NOMO-1 (cell line): ENCODE measurements around the gene CPXM1.
A peak's percentile ranks its signal among the peaks of the same experiment; 100 is the strongest.
"Not testable (repeated sequence)": the region's sequence is repeated elsewhere in the genome, so short reads cannot be mapped to it uniquely, and the experiment has no call there.

Experiments used
- DNase-seq, 2 experiments: peaks; one replicate each; lab custom pipeline; 2025; ENCODE audit not compliant: unreplicated experiment in 2 of 2; lab: John Stamatoyannopoulos, UW

CPXM1 gene

DNA sequence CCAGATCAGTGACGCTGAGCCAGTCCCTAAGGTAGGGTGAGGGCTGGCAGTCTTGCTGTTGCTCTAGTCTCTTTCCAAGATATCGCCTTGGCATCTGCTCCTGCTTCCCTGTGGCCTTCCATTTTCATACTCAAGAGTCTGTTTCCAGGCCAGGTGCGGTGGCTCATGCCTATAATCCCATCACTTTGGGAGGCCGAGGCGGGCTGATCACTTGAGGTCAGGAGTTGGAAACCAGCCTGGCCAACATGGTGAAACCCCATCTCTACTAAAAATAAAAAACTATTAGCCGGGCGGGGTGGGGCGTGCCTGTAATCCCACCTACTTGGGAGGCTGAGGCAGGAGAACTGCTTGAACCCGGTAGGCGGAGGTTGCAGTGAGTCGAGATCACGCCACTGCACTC is 30.3 kb downstream of the CPXM1 start:
- DNase-seq = not testable (repeated sequence)

DNA sequence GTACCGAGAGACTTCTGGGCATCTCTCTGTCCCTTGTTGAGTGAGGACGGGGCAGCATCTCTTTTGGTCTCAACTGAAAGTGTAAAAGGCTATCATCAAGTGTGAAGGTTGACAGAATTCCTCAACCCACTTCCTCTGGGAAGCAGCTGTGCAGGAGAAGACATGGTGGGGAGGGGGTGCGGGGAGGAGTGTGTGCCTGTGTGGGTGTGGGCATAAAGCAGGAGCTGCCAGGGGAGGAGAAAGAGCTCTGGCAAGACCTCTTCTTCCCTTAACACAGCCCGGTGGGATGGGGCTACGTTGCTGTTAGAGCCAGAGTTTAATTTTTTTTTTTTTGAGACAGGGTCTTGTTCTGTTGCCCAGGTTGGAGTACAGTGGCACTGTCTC is 31.8 kb downstream of the CPXM1 start:
- no peak for DNase-seq

DNA sequence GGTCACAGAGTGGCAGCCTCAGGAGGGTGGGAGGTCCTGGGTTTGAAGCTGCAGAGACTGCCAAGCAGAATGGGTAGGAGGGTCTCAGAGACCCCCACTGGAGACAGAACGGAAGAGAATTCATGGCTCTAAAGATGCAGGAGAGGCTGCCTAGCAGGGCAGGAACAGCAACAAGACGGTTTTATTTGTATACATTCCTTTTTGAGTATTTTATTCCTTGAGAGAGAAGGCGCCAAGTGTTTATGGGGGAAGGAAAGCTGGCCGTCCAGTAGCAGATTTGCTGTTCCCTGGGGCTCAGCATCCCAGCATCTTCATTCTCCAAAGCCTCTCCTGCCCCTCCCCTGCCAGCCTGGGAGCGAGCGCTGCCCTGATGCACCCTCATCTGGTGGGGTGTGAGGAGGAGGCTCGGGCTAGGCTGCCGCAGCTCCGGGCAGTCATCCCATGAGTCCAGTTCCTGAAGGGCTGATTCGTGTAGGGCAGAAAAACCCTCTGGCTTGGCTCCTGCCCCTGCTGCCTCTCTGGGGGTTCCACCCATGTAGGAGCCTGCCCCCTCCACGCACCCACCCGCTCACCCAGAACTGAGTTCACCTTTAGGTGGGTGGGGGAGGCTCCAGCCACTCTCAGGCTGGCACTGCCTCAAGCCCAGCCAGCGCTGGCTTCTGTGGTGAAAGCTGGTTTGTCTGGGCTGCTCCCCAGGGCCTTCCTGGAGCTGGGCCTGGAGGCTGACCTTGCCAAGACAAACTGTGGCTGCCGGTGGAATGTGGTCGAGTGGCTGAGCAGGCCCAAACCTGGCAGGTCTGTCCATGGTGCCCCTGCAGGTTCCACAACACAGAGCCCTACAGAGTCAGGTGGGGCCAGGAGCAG is 32.4 kb downstream of the CPXM1 start:
- DNase-seq = no peak

DNA sequence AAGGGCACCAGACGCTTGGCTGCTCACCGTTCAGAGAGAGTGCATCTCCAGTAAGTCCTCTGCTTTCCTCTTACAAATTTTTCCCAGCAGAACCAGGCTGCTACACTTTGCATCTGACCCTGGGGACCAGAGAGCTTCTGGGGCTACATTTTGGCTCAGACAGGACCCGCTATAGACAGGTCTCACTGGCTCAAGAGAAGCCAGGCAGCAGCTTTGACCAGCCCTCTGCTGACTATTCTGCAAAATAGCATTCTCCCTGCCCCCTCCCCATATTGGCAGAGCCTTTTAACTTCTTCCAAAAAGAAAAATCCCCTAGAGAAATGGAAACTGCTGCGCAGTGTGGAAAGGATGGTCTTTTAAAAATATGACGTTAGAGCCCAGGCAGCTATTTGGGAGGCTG is 37.2 kb downstream of the CPXM1 start:
- DNase-seq = no peak

- no peak for DNase-seq
Measured at GRCh38 chr20:2762578-2763131, 37.8 kb downstream of the CPXM1 start.

- no peak for DNase-seq
Measured at GRCh38 chr20:2761885-2762284, 38.5 kb downstream of the CPXM1 start.

- DNase-seq = no peak
Measured at GRCh38 chr20:2760952-2761305, 39.5 kb downstream of the CPXM1 start.

GRCh38 chr20:2760297-2760951 is 40.0 kb downstream of the CPXM1 start:
- DNase-seq = no peak

DNA sequence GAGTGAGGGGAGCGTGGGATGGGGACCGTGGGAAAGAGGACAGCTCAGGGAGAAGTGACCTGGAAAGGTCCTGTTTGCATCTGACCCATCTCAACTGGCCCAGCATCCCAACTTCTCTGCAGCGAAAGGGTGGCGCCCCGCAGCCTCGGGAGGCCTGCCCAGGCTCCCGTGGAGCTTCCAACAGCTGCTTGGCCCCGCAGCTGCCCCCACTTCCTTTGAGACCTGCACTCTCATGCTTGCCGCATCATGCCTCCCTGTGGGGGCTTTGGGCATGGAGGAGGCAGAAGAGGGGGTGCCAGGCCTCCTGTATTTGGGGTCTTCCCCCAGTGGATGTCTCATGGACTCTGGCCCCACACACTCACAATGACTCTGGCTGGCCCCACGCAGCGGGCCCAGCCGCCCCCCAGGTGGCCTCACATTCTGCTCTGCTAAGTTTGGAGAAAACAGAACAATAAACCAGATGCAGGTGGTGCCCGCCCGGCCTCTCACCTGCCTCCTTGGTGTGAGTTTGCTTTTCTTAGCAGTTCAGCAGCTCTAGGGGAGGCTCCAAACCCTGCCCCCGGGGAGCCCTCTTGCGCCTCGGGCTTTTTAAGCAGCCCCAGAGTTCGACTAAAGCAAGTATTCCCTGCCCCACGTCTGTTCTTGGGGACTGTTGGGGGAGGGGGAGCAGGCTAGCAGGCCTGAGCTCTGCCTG is 40.7 kb downstream of the CPXM1 start:
- no peak for DNase-seq

- no peak for DNase-seq
Measured at GRCh38 chr20:2759143-2759542, 41.3 kb downstream of the CPXM1 start.

DNA sequence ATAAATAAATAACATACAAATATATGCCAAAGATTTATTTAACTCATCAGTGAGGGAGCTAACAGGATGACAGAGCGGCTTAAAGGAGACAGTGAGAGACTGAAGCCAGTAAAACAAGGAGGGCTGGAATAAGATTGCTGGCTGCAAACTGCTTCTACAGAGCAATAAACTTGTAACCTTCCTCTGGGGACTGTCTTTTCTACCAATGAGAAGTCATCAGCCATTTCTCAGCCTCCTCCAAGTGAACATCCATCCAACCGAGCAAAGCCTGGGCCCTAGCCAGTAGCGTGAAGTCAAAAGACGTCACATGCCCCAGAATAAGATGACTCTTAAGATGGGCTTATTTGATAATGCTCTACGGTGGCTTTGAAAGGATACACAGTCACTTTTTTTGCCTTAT is 42.5 kb downstream of the CPXM1 start:
- no peak for DNase-seq

DNA sequence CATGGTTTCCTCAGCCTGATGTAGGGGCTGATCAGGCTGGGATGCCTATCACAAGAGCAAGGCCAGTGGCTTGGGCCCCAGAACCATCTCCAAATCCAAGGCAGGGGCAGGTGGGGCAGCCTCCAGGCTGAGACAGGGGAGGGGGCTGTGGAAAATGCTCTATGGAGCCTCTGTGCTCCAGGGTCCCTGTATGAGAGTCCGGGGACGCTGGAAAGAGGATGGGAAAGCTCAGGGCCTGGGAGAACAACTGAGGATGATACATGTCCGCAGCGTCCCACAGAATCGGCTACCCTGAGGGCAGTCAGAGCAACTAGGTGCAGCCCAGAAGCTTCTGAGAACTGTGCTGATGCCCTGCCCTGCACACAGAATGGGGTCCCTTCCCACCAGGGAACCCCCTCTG is 43.4 kb downstream of the CPXM1 start:
- no peak for DNase-seq

DNA sequence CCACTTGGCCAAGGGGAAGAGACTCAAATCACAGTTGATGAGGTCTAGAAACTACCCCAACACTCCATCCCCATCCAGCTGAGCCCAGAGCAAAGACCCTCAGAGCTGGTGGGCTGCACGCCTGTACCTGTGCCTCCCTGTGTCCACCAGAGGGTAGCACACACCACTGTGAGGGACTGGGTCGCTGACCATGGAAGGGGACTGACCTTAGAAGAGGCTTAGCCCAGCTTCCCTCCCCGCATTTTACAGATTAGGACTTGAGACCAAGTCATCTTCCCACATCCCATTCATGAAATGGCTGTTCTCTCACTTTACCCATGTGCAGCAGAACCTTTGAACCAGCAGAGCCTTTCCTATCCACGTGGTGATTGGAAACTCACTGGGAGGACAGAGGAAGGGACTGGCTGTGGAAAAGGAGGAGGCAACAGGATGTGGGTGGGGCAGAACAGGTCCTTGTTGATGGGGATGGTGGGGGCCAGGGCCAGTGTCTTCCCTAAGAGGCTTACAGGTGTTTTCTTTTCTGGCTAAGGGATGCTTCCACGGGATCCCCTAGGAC is 44.3 kb downstream of the CPXM1 start:
- no peak for DNase-seq

DNA sequence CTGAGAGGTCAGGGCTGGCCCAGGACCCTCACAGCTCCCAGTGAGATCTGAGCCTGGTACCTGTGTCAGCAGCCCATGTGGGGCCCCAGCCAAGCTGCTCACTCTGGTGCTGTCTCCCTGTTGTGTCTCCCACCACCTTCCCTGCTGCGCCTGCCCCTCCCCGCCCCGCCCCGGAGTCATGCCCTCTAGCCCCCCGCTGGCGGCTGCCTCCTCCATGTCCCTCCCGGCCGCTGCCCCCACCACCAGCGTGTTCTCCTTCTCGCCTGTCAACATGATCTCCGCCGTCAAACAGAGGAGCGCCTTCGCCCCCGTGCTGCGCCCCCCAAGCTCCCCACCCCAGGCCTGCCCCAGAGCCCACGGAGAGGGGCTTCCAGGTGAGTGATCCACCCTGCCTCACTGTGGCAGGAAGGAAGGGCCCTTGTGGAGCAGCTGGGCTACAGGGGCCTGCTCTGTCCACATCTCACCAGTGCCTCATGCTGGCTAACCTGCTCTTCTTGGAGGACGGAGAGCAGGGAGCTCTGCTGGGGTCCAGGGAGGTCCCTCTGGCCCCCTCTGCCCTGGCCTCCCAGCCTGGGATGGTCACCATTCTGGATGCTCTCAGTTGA is 44.9 kb downstream of the CPXM1 start:
- no peak for DNase-seq

GRCh38 chr20:2754424-2754823 is 46.0 kb downstream of the CPXM1 start:
- no peak for DNase-seq

GRCh38 chr20:2753461-2754040 is 46.9 kb downstream of the CPXM1 start:
- no peak for DNase-seq

- peak in 1 of 2 experiments; percentile 7 for DNase-seq
Measured at GRCh38 chr20:2752567-2753460, 47.6 kb downstream of the CPXM1 start.

DNA sequence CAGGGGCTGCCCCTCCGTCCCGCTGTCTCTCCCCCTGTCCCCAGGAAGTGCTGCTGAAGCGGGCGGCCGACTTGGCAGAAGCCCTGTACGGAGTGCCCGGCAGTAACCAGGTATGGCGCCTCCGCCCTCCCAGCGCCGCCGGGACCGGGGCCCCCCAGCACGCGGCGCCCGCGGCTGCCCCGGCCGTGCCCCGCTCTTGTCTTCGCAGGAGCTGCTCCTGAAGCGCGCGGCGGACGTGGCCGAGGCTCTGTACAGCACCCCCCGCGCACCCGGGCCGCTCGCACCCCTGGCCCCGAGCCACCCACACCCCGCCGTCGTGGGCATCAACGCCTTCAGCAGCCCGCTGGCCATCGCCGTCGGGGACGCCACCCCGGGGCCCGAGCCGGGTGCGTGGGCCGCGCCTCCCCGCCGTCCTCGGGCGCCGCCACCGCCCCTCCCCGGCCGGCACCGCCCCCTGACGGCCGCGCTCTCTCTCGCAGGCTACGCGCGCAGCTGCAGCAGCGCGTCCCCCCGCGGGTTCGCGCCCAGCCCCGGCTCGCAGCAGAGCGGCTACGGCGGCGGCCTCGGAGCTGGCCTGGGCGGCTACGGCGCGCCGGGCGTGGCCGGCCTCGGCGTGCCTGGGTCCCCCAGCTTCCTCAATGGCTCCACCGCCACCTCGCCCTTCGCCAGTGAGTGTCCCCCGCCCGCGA is 48.4 kb downstream of the CPXM1 start:
- peak in 1 of 2 experiments; percentile 17 for DNase-seq

DNA sequence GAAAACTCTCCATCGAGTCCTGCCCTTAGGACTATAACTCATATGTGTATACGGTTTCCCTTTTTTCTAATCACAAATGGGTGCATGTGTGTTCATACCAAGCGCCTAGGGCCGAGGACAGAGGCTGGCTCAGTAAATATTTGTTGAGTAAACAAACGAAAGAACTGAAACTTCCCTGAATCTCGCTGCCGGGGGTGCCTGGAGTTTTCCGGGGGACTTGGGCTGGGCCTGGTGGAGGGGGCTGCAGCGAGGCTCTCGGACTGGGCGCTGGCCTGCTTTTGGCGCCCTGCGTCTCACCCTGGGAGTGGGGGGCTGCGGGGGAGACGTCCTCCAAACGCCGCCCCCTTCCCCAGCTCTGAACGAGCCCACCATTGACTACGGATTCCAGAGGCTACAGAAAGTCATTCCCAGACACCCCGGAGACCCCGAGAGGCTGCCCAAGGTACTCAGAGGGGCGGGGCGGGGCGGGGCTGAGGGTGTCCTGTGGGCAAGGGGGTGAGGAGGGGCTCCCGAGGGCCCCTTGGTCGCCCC is 49.0 kb downstream of the CPXM1 start:
- no peak for DNase-seq
